WTC11 (cell line): ENCODE results near the gene DBH. TPM values are rescaled to one million over a fixed set of nuclear protein-coding genes. Genes with fewer than 3 reads are reported as not detected.

Source experiments
- ATAC-seq: fragments of 200-7000 bp; cut with Tn5 transposase; 2 replicates; pipeline ENCODE4 v1.10.0; 2021; ENCODE audit warnings: mild to moderate bottlenecking, moderate library complexity
- CTCF ChIA-PET: fragments of 300-600 bp; sonication (Branson Sonifier 250); formaldehyde crosslinking; loops from one replicate; lab custom pipeline; 2021; ENCODE audit warnings: antibody characterized with exemption; lab: Charles Lee
- POLR2A ChIA-PET: fragments of 350-600 bp; sonication (Branson Sonifier 250); formaldehyde crosslinking; loops from one replicate; lab custom pipeline; 2021; ENCODE audit warnings: antibody characterized with exemption; lab: Charles Lee
- DNase-seq: peaks from one replicate; pipeline ENCODE4 v3.0.0; 2021; ENCODE audit warnings: low spot score
- H3K27ac Mint-ChIP-seq: 2 replicates; pipeline ENCODE4 v1.8.0; 2021; ENCODE audit warnings: mixed read lengths
- H3K27me3 Mint-ChIP-seq: 2 replicates; pipeline ENCODE4 v1.8.0; 2021; ENCODE audit warnings: low read depth, mild to moderate bottlenecking, moderate library complexity, mixed read lengths
- H3K36me3 Mint-ChIP-seq: 2 replicates; pipeline ENCODE4 v1.8.0; 2021; ENCODE audit warnings: mixed read lengths
- H3K4me1 Mint-ChIP-seq: 2 replicates; pipeline ENCODE4 v1.8.0; 2022; ENCODE audit warnings: mixed read lengths
- H3K4me3 Mint-ChIP-seq: 2 replicates; pipeline ENCODE4 v1.8.0; 2021; ENCODE audit warnings: mild to moderate bottlenecking, moderate library complexity, mixed read lengths
- H3K9me3 Mint-ChIP-seq: 2 replicates; pipeline ENCODE4 v1.8.0; 2021; ENCODE audit warnings: mixed read lengths
- CTCF ChIP-seq: fragments of 200-600 bp; IDR thresholded peaks from 2 replicates; pipeline ENCODE4 v1.8.0; 2022; ENCODE audit warnings: antibody characterized with exemption
- ELF4 ChIP-seq: sonication (generic); formaldehyde crosslinking; IDR thresholded peaks from 2 replicates; pipeline ENCODE4 v1.8.1; 2022; ENCODE audit warnings: low read depth, mild to moderate bottlenecking, moderate library complexity, missing genetic modification reagents
- ERG ChIP-seq: fragments of 250-450 bp; sonication (Bioruptor Pico); IDR thresholded peaks from 2 replicates; pipeline ENCODE4 v1.8.0; 2021; ENCODE audit warnings: mild to moderate bottlenecking
- ESRRA ChIP-seq: sonication (generic); formaldehyde crosslinking; IDR thresholded peaks from 2 replicates; pipeline ENCODE4 v1.8.1; 2022; ENCODE audit warnings: mild to moderate bottlenecking, missing genetic modification reagents, borderline replicate concordance
- FOXK1 ChIP-seq: sonication (generic); formaldehyde crosslinking; IDR thresholded peaks from 2 replicates; pipeline ENCODE4 v1.8.0; 2022; ENCODE audit warnings: mild to moderate bottlenecking, moderate library complexity, missing genetic modification reagents
- GABPB1 ChIP-seq: sonication (generic); formaldehyde crosslinking; IDR thresholded peaks from 2 replicates; pipeline ENCODE4 v1.8.1; 2023; ENCODE audit warnings: mild to moderate bottlenecking, missing genetic modification reagents
- HMGA2 ChIP-seq: fragments of 250-450 bp; sonication (Bioruptor Pico); IDR thresholded peaks from 2 replicates; pipeline ENCODE4 v1.4.0; 2021; ENCODE audit warnings: mild to moderate bottlenecking, moderate library complexity
- JAZF1 ChIP-seq: fragments of 250-450 bp; sonication (Bioruptor Pico); IDR thresholded peaks from 2 replicates; pipeline ENCODE4 v1.9.0; 2021; ENCODE audit warnings: moderate library complexity, mild to moderate bottlenecking, inconsistent platforms
- JUN ChIP-seq: sonication (generic); formaldehyde crosslinking; IDR thresholded peaks from 2 replicates; pipeline ENCODE4 v1.8.0; 2023; ENCODE audit warnings: mild to moderate bottlenecking, missing genetic modification reagents
- NFATC4 ChIP-seq: fragments of 250-450 bp; sonication (Bioruptor Pico); IDR thresholded peaks from 2 replicates; pipeline ENCODE4 v1.9.0; 2021; ENCODE audit warnings: mild to moderate bottlenecking
- NR2C2 ChIP-seq: sonication (generic); formaldehyde crosslinking; IDR thresholded peaks from 2 replicates; pipeline ENCODE4 v1.8.0; 2022; ENCODE audit warnings: mild to moderate bottlenecking, missing genetic modification reagents
- PRDM15 ChIP-seq: sonication (generic); formaldehyde crosslinking; IDR thresholded peaks from 2 replicates; pipeline ENCODE4 v1.8.0; 2022; ENCODE audit warnings: missing genetic modification reagents
- RORB ChIP-seq: fragments of 250-450 bp; sonication (Bioruptor Pico); IDR thresholded peaks from 2 replicates; pipeline ENCODE4 v1.9.0; 2021; ENCODE audit warnings: mild to moderate bottlenecking
- TEAD4 ChIP-seq: sonication (generic); formaldehyde crosslinking; IDR thresholded peaks from 2 replicates; pipeline ENCODE4 v1.8.0; 2022; ENCODE audit warnings: mild to moderate bottlenecking, missing genetic modification reagents
- TP53 ChIP-seq: sonication (generic); formaldehyde crosslinking; IDR thresholded peaks from 2 replicates; pipeline ENCODE4 v1.8.1; 2023; ENCODE audit warnings: mild to moderate bottlenecking, missing genetic modification reagents
- ZNF219 ChIP-seq: sonication (generic); formaldehyde crosslinking; IDR thresholded peaks from 2 replicates; pipeline ENCODE4 v1.8.0; 2023; ENCODE audit warnings: missing genetic modification reagents, mild to moderate bottlenecking, borderline replicate concordance
- total RNA-seq: library from RNA; stranded (reverse); gene quantifications from 3 replicates; pipeline ENCODE4 v1.2.3, GENCODE V29; 2021
- TF ChIP-seq, protein P1 (sequence below): fragments of 250-450 bp; sonication (Bioruptor Pico); IDR thresholded peaks from 2 replicates; pipeline ENCODE4 v1.9.0; 2021; ENCODE audit warnings: mild to moderate bottlenecking, borderline replicate concordance
- TF ChIP-seq, protein P2 (sequence below): fragments of 250-450 bp; sonication (Bioruptor Pico); IDR thresholded peaks from 2 replicates; pipeline ENCODE4 v1.9.0; 2021; ENCODE audit warnings: mild to moderate bottlenecking
- TF ChIP-seq, protein P3 (sequence below): fragments of 250-450 bp; sonication (Bioruptor Pico); IDR thresholded peaks from 2 replicates; pipeline ENCODE4 v1.9.0; 2021; ENCODE audit warnings: moderate library complexity, mild to moderate bottlenecking, inconsistent platforms, borderline replicate concordance

DBH gene
- total RNA-seq, 1 experiment from 2014 or later = 0.24 TPM

GRCh38 chr9:133640160-133640559, 4.0 kb downstream of the DBH start (continued):
- TF ChIP-seq, protein P1, sequence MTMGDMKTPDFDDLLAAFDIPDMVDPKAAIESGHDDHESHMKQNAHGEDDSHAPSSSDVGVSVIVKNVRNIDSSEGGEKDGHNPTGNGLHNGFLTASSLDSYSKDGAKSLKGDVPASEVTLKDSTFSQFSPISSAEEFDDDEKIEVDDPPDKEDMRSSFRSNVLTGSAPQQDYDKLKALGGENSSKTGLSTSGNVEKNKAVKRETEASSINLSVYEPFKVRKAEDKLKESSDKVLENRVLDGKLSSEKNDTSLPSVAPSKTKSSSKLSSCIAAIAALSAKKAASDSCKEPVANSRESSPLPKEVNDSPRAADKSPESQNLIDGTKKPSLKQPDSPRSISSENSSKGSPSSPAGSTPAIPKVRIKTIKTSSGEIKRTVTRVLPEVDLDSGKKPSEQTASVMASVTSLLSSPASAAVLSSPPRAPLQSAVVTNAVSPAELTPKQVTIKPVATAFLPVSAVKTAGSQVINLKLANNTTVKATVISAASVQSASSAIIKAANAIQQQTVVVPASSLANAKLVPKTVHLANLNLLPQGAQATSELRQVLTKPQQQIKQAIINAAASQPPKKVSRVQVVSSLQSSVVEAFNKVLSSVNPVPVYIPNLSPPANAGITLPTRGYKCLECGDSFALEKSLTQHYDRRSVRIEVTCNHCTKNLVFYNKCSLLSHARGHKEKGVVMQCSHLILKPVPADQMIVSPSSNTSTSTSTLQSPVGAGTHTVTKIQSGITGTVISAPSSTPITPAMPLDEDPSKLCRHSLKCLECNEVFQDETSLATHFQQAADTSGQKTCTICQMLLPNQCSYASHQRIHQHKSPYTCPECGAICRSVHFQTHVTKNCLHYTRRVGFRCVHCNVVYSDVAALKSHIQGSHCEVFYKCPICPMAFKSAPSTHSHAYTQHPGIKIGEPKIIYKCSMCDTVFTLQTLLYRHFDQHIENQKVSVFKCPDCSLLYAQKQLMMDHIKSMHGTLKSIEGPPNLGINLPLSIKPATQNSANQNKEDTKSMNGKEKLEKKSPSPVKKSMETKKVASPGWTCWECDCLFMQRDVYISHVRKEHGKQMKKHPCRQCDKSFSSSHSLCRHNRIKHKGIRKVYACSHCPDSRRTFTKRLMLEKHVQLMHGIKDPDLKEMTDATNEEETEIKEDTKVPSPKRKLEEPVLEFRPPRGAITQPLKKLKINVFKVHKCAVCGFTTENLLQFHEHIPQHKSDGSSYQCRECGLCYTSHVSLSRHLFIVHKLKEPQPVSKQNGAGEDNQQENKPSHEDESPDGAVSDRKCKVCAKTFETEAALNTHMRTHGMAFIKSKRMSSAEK (CRISPR knock-in tag) = no peak
- no peak for TF ChIP-seq NFATC4 (CRISPR knock-in tag)
- no peak for TF ChIP-seq ELF4 (CRISPR knock-in tag)

- no peaks in the 10 kb centered on the region for H3K36me3 Mint-ChIP-seq
- H3K9me3 Mint-ChIP-seq = no peaks in the 10 kb centered on the region
- H3K4me3 Mint-ChIP-seq = no peak overlapping the region
- H3K27me3 Mint-ChIP-seq = no peaks in the 10 kb centered on the region
- TF ChIP-seq TEAD4 (CRISPR knock-in tag) (no peak), FOXK1 (CRISPR knock-in tag) (no peak), GABPB1 (CRISPR knock-in tag) (no peak), ZNF219 (no peak), ESRRA (CRISPR knock-in tag) (no peak), CTCF (no peak), TP53 (CRISPR knock-in tag) (no peak), NR2C2 (CRISPR knock-in tag) (no peak), ERG (no peak), JUN (CRISPR knock-in tag) (no peak), PRDM15 (CRISPR knock-in tag) (no peak), JAZF1 (CRISPR knock-in tag) (no peak), RORB (CRISPR knock-in tag) (no peak), HMGA2 (CRISPR knock-in tag) (no peak)
- TF ChIP-seq, protein P2, sequence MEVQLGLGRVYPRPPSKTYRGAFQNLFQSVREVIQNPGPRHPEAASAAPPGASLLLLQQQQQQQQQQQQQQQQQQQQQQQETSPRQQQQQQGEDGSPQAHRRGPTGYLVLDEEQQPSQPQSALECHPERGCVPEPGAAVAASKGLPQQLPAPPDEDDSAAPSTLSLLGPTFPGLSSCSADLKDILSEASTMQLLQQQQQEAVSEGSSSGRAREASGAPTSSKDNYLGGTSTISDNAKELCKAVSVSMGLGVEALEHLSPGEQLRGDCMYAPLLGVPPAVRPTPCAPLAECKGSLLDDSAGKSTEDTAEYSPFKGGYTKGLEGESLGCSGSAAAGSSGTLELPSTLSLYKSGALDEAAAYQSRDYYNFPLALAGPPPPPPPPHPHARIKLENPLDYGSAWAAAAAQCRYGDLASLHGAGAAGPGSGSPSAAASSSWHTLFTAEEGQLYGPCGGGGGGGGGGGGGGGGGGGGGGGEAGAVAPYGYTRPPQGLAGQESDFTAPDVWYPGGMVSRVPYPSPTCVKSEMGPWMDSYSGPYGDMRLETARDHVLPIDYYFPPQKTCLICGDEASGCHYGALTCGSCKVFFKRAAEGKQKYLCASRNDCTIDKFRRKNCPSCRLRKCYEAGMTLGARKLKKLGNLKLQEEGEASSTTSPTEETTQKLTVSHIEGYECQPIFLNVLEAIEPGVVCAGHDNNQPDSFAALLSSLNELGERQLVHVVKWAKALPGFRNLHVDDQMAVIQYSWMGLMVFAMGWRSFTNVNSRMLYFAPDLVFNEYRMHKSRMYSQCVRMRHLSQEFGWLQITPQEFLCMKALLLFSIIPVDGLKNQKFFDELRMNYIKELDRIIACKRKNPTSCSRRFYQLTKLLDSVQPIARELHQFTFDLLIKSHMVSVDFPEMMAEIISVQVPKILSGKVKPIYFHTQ (CRISPR knock-in tag) = no peak
- TF ChIP-seq, protein P3, sequence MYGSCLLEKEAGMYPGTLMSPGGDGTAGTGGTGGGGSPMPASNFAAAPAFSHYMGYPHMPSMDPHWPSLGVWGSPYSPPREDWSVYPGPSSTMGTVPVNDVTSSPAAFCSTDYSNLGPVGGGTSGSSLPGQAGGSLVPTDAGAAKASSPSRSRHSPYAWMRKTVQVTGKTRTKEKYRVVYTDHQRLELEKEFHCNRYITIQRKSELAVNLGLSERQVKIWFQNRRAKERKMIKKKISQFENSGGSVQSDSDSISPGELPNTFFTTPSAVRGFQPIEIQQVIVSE (CRISPR knock-in tag) = no peak
- H3K4me1 Mint-ChIP-seq = peaks cover 15% of the 10 kb centered on the region
- H3K27ac Mint-ChIP-seq = 0 out of 2 replicates have a peak overlapping the region, but pooled peaks have one; percentile 50
- ATAC-seq (no peak), DNase-seq (no peak)
- ChIA-PET POLR2A (no interaction called here), CTCF (interaction anchor here (1.1 kb wide), 1 partner anchor 16 kb away, joined by 3 read pairs; no protein-coding TSS in a partner anchor)
These were observed 4.6 kb downstream of the DBH start for GRCh38 chr9:133640580-133641395.
